GM20000 (cell line): ENCODE measurements around the gene UBE2S.

ENCODE experiments used
- DNase-seq: peaks from one replicate; pipeline ENCODE4 v3.0.0; 2012; ENCODE audit warnings: low spot score
- CTCF ChIP-seq: IDR thresholded peaks from 2 replicates; pipeline ENCODE4 v1.5.1; 2012; ENCODE audit warnings: mild to moderate bottlenecking, control low read depth; ENCODE audit errors: extremely low read depth, missing control alignments

UBE2S gene

GRCh38 chr19:55443045-55443823, 35.6 kb upstream of the UBE2S start, which contains the start of gene SHISA7:
Gene SHISA7, minus strand, starts transcription at chr19:55443300. Its CDS starts 437 bp downstream, at chr19:55442863.
- no peak for TF ChIP-seq CTCF
- peak; percentile 48 for DNase-seq

- no peak for TF ChIP-seq CTCF
- peak; percentile 59 for DNase-seq
These were observed 34.9 kb upstream of the UBE2S start for GRCh38 chr19:55442372-55442961.

GRCh38 chr19:55441692-55442321, 34.2 kb upstream of the UBE2S start:
- TF ChIP-seq CTCF = no peak
- DNase-seq = peak; percentile 65

GRCh38 chr19:55441319-55441691, 33.7 kb upstream of the UBE2S start:
- peak; percentile 72 for DNase-seq

GRCh38 chr19:55440411-55441105, 33.0 kb upstream of the UBE2S start:
- TF ChIP-seq CTCF = no peak
- peak; percentile 79 for DNase-seq

More at GRCh38 chr19:55441319-55441691, 33.7 kb upstream of the UBE2S start:
- TF ChIP-seq CTCF = no peak

- no peak for TF ChIP-seq CTCF
- no peak for DNase-seq
These were observed 31.5 kb upstream of the UBE2S start for GRCh38 chr19:55439052-55439451.

- TF ChIP-seq CTCF = no peak
- peak; percentile 69 for DNase-seq
These were observed 29.8 kb upstream of the UBE2S start for GRCh38 chr19:55437410-55437809.
